Inflammatory macrophage treated with lipopolysaccharide for 1 hour (primary cell): ENCODE data around the gene PSMA6.
"Not testable (repeated sequence)": the region's sequence is repeated elsewhere in the genome, so short reads cannot be mapped to it uniquely, and the experiment has no call there.

Experiments
- DNase-seq, 2 donors: peaks; one replicate each; pipeline ENCODE4 v3.0.0-alpha.2; 2020 to 2022

The PSMA6 gene

GRCh38 chr14:35285168-35286002 is 6.8 kb upstream of the PSMA6 start:
- DNase-seq: peak; percentile 86 to 95

- peak in 1 of 2 donors; percentile 25 for DNase-seq
These were observed 6.1 kb upstream of the PSMA6 start for GRCh38 chr14:35286003-35286600.

- peak; percentile 69 to 76 for DNase-seq
These were observed 5.5 kb upstream of the PSMA6 start for GRCh38 chr14:35286707-35287106.

- DNase-seq: peak; percentile 79 to 96
These were observed 4.7 kb upstream of the PSMA6 start for GRCh38 chr14:35287431-35288013.

GRCh38 chr14:35289623-35290022 is 2.6 kb upstream of the PSMA6 start:
- DNase-seq: no peak

- peak in 1 of 2 donors; percentile 33 for DNase-seq
These were observed 784 bp downstream of the PSMA6 start for GRCh38 chr14:35292770-35293561.

- peak in 1 of 2 donors; percentile 40 for DNase-seq
These were observed 3.6 kb downstream of the PSMA6 start for GRCh38 chr14:35295845-35296161.

GRCh38 chr14:35296545-35296944 is 4.4 kb downstream of the PSMA6 start:
- peak; percentile 89 to 94 for DNase-seq

- peak; percentile 54 to 58 for DNase-seq
These were observed 5.5 kb downstream of the PSMA6 start for GRCh38 chr14:35297706-35298105.

GRCh38 chr14:35298351-35298750 is 6.2 kb downstream of the PSMA6 start:
- DNase-seq: peak; percentile 75 to 82

- no peak for DNase-seq
These were observed 7.5 kb downstream of the PSMA6 start for GRCh38 chr14:35299708-35300107.

- DNase-seq: no peak
These were observed 8.0 kb downstream of the PSMA6 start for GRCh38 chr14:35300228-35300627.

- not testable (repeated sequence) for DNase-seq
These were observed 9.2 kb downstream of the PSMA6 start for GRCh38 chr14:35301334-35301733.

- DNase-seq: no peak
These were observed 9.8 kb downstream of the PSMA6 start for GRCh38 chr14:35301735-35302528.

GRCh38 chr14:35303149-35303935 is 11.2 kb downstream of the PSMA6 start:
- DNase-seq: no peak

- DNase-seq: no peak
These were observed 12.8 kb downstream of the PSMA6 start for GRCh38 chr14:35304812-35305462.

- no peak for DNase-seq
These were observed 13.5 kb downstream of the PSMA6 start for GRCh38 chr14:35305633-35306032.

- DNase-seq: no peak
These were observed 13.9 kb downstream of the PSMA6 start for GRCh38 chr14:35306114-35306513.

- DNase-seq: no peak
These were observed 25.6 kb downstream of the PSMA6 start for GRCh38 chr14:35317820-35318219.

- DNase-seq: no peak
These were observed 27.3 kb downstream of the PSMA6 start for GRCh38 chr14:35319509-35319908.

- DNase-seq: no peak
These were observed 28.3 kb downstream of the PSMA6 start for GRCh38 chr14:35320472-35320871.
